HepG2 (cell line): Measurements from ENCODE around the gene ABCC3. TPM values are rescaled to one million over a fixed set of nuclear protein-coding genes. Genes with fewer than 3 reads are reported as not detected.

Experiments used
- GLI4 ChIP-seq: sonication (generic); formaldehyde crosslinking; IDR thresholded peaks from 2 replicates; pipeline ENCODE4 v1.5.1; 2020; ENCODE audit warnings: missing genetic modification reagents, mild to moderate bottlenecking, moderate library complexity, borderline replicate concordance
- REPIN1 ChIP-seq: sonication (generic); formaldehyde crosslinking; IDR thresholded peaks from 2 replicates; pipeline ENCODE4 v1.8.0; 2022; ENCODE audit warnings: missing genetic modification reagents, low read depth, mild to moderate bottlenecking, borderline replicate concordance
- ZMYM3 ChIP-seq: sonication (generic); formaldehyde crosslinking; IDR thresholded peaks from 2 replicates; pipeline ENCODE4 v1.5.1; 2020; ENCODE audit warnings: mild to moderate bottlenecking, missing genetic modification reagents
- ZNF430 ChIP-seq: sonication (generic); formaldehyde crosslinking; IDR thresholded peaks from 2 replicates; pipeline ENCODE4 v1.9.0; 2021; ENCODE audit warnings: mild to moderate bottlenecking, missing genetic modification reagents
- ZNF564 ChIP-seq: sonication (generic); formaldehyde crosslinking; IDR thresholded peaks from 2 replicates; pipeline ENCODE4 v1.8.1; 2023; ENCODE audit warnings: mild to moderate bottlenecking, missing genetic modification reagents
- ZNF570 ChIP-seq: sonication (generic); formaldehyde crosslinking; IDR thresholded peaks from 2 replicates; pipeline ENCODE4 v1.4.0; 2020; ENCODE audit warnings: mild to moderate bottlenecking, missing genetic modification reagents, borderline replicate concordance
- polyA plus RNA-seq, 8 experiments: library from polyadenylated mRNA; depleted of rRNA in 3 of 8; stranded (reverse) in 7 of 8; unstranded in 1 of 8; fragments of >200 nt; fragmentation: Illumina TruSeq in 4 of 8; extraction: Trizol in 4 of 8; gene quantifications; 2 replicates each; pipeline versions ENCODE4 v1.2.1 to v1.2.3, GENCODE V29; 2011 to 2016; ENCODE audit warnings: low read depth in 4 of 8, missing spikeins in 1 of 8, mixed read lengths in 1 of 8; ENCODE audit not compliant: insufficient read depth in 1 of 8
- total RNA-seq, 5 experiments: library from RNA; depleted of rRNA; stranded (reverse); fragments of >200 nt; fragmentation: Illumina TruSeq; extraction: Trizol; gene quantifications; 2 replicates each; pipeline ENCODE4 v1.2.3, GENCODE V29; 2016; ENCODE audit warnings: low read depth in 1 of 5
- TF ChIP-seq, protein P1 (sequence below), 2 experiments: fragments of 450-650 bp in 1 of 2; sonication (generic) in 1 of 2; formaldehyde crosslinking in 1 of 2; IDR thresholded peaks; 2 replicates each; pipeline versions ENCODE4 v1.6.1 to v1.8.0; 2016 to 2022; ENCODE audit warnings: antibody characterized with exemption in 1 of 2, mild to moderate bottlenecking in 1 of 2, missing genetic modification reagents in 1 of 2
- TF ChIP-seq, protein P2 (sequence below): sonication (generic); formaldehyde crosslinking; IDR thresholded peaks from 2 replicates; pipeline ENCODE4 v1.5.0; 2020; ENCODE audit warnings: missing genetic modification reagents
- TF ChIP-seq, protein P3 (sequence below): sonication (generic); formaldehyde crosslinking; IDR thresholded peaks from 2 replicates; pipeline ENCODE4 v1.5.1; 2020; ENCODE audit warnings: mild to moderate bottlenecking, missing genetic modification reagents, moderate library complexity
- TF ChIP-seq, protein P4 (sequence below): sonication (generic); formaldehyde crosslinking; IDR thresholded peaks from 2 replicates; pipeline ENCODE4 v1.4.0; 2020; ENCODE audit warnings: missing genetic modification reagents, mild to moderate bottlenecking, borderline replicate concordance

Gene ABCC3
- total and polyA plus RNA-seq, 2 of the 13 experiments (the other 11 are each of a cell fraction or from before 2014, with no cell fraction given): 25.2 to 50.7 TPM

DNA sequence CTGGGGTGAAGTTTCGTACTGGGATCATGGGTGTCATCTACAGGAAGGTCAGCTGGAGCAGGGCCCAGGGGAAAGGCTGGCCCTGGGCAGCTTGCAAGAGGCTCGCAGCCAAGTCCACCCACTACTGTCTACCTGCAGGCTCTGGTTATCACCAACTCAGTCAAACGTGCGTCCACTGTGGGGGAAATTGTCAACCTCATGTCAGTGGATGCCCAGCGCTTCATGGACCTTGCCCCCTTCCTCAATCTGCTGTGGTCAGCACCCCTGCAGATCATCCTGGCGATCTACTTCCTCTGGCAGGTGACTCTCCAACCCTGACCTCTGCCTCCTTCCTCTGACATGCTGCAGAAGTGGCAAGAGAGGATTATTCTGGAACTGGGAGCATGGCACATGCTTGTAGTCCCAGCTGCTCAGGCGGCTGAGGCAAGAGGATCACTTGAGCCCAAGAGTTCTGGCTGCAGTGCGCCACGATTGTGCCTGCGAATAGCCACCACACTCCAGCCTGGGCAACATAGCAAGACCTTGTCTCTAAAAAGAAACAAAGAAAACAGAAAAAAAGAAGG, 29.2 kb downstream of the ABCC3 start (continued):
- TF ChIP-seq, protein P1, sequence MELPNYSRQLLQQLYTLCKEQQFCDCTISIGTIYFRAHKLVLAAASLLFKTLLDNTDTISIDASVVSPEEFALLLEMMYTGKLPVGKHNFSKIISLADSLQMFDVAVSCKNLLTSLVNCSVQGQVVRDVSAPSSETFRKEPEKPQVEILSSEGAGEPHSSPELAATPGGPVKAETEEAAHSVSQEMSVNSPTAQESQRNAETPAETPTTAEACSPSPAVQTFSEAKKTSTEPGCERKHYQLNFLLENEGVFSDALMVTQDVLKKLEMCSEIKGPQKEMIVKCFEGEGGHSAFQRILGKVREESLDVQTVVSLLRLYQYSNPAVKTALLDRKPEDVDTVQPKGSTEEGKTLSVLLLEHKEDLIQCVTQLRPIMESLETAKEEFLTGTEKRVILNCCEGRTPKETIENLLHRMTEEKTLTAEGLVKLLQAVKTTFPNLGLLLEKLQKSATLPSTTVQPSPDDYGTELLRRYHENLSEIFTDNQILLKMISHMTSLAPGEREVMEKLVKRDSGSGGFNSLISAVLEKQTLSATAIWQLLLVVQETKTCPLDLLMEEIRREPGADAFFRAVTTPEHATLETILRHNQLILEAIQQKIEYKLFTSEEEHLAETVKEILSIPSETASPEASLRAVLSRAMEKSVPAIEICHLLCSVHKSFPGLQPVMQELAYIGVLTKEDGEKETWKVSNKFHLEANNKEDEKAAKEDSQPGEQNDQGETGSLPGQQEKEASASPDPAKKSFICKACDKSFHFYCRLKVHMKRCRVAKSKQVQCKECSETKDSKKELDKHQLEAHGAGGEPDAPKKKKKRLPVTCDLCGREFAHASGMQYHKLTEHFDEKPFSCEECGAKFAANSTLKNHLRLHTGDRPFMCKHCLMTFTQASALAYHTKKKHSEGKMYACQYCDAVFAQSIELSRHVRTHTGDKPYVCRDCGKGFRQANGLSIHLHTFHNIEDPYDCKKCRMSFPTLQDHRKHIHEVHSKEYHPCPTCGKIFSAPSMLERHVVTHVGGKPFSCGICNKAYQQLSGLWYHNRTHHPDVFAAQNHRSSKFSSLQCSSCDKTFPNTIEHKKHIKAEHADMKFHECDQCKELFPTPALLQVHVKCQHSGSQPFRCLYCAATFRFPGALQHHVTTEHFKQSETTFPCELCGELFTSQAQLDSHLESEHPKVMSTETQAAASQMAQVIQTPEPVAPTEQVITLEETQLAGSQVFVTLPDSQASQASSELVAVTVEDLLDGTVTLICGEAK (IDR thresholded peaks at IDR 0.05): no peak
- TF ChIP-seq, protein P1 (CRISPR knock-in tag; IDR thresholded peaks at IDR 0.05): no peak
- no peak for TF ChIP-seq ZNF564 (CRISPR knock-in tag)
- TF ChIP-seq ZNF570 (CRISPR knock-in tag): no peak
- 0 out of 2 replicates have a peak, but pooled peaks have one; percentile 41 for TF ChIP-seq GLI4 (CRISPR knock-in tag)
- peak; percentile 15; the same call in 1 of the 2 replicates for TF ChIP-seq ZMYM3 (CRISPR knock-in tag)
- TF ChIP-seq ZNF430 (CRISPR knock-in tag): no peak
- no peak for TF ChIP-seq REPIN1 (CRISPR knock-in tag)
- TF ChIP-seq, protein P2, sequence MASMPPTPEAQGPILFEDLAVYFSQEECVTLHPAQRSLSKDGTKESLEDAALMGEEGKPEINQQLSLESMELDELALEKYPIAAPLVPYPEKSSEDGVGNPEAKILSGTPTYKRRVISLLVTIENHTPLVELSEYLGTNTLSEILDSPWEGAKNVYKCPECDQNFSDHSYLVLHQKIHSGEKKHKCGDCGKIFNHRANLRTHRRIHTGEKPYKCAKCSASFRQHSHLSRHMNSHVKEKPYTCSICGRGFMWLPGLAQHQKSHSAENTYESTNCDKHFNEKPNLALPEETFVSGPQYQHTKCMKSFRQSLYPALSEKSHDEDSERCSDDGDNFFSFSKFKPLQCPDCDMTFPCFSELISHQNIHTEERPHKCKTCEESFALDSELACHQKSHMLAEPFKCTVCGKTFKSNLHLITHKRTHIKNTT (CRISPR knock-in tag): no peak
- TF ChIP-seq, protein P3, sequence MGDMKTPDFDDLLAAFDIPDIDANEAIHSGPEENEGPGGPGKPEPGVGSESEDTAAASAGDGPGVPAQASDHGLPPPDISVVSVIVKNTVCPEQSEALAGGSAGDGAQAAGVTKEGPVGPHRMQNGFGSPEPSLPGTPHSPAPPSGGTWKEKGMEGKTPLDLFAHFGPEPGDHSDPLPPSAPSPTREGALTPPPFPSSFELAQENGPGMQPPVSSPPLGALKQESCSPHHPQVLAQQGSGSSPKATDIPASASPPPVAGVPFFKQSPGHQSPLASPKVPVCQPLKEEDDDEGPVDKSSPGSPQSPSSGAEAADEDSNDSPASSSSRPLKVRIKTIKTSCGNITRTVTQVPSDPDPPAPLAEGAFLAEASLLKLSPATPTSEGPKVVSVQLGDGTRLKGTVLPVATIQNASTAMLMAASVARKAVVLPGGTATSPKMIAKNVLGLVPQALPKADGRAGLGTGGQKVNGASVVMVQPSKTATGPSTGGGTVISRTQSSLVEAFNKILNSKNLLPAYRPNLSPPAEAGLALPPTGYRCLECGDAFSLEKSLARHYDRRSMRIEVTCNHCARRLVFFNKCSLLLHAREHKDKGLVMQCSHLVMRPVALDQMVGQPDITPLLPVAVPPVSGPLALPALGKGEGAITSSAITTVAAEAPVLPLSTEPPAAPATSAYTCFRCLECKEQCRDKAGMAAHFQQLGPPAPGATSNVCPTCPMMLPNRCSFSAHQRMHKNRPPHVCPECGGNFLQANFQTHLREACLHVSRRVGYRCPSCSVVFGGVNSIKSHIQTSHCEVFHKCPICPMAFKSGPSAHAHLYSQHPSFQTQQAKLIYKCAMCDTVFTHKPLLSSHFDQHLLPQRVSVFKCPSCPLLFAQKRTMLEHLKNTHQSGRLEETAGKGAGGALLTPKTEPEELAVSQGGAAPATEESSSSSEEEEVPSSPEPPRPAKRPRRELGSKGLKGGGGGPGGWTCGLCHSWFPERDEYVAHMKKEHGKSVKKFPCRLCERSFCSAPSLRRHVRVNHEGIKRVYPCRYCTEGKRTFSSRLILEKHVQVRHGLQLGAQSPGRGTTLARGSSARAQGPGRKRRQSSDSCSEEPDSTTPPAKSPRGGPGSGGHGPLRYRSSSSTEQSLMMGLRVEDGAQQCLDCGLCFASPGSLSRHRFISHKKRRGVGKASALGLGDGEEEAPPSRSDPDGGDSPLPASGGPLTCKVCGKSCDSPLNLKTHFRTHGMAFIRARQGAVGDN (CRISPR knock-in tag): peak; percentile 93
- TF ChIP-seq, protein P4, sequence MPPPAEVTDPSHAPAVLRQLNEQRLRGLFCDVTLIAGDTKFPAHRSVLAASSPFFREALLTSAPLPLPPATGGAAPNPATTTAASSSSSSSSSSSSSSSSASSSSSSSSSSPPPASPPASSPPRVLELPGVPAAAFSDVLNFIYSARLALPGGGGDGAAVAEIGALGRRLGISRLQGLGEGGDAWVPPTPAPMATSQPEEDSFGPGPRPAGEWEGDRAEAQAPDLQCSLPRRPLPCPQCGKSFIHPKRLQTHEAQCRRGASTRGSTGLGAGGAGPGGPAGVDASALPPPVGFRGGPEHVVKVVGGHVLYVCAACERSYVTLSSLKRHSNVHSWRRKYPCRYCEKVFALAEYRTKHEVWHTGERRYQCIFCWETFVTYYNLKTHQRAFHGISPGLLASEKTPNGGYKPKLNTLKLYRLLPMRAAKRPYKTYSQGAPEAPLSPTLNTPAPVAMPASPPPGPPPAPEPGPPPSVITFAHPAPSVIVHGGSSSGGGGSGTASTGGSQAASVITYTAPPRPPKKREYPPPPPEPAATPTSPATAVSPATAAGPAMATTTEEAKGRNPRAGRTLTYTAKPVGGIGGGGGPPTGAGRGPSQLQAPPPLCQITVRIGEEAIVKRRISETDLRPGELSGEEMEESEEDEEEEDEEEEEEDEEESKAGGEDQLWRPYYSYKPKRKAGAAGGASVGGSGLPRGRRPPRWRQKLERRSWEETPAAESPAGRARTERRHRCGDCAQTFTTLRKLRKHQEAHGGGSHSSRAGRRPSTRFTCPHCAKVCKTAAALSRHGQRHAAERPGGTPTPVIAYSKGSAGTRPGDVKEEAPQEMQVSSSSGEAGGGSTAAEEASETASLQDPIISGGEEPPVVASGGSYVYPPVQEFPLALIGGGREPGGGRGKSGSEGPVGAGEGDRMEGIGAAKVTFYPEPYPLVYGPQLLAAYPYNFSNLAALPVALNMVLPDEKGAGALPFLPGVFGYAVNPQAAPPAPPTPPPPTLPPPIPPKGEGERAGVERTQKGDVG: peak; percentile 84
